Measurements from ENCODE around the gene COA4. TPM values are rescaled to one million over a fixed set of nuclear protein-coding genes. Genes with fewer than 3 reads are reported as not detected.

Gene COA4
- 60.8 and 64.0 TPM in 2 replicates for total RNA-seq

- peak; percentile 95 for DNase-seq (ENCODE audit: low read depth)
Observed at GRCh38 chr11:73876424-73877310, at the start of gene COA4, which contains the start of gene PAAF1. COA4 (minus strand) TSS chr11:73876846; CDS start chr11:73873378, 3,468 bp downstream. PAAF1 (plus strand) TSS chr11:73876999; CDS start chr11:73877022, 23 bp downstream.

GRCh38 chr11:73921180-73921579 lies 44.5 kb upstream of the COA4 start:
- no peak for DNase-seq (ENCODE audit: low read depth)

GRCh38 chr11:73916435-73916834 lies 39.8 kb upstream of the COA4 start:
- peak; percentile 71 for DNase-seq (ENCODE audit: low read depth)

GRCh38 chr11:73914284-73914683 lies 37.6 kb upstream of the COA4 start:
- DNase-seq (ENCODE audit: low read depth) = no peak

- DNase-seq (ENCODE audit: low read depth) = no peak
Observed at GRCh38 chr11:73913472-73913871, 36.8 kb upstream of the COA4 start.

- no peak for DNase-seq (ENCODE audit: low read depth)
Observed at GRCh38 chr11:73912026-73912425, 35.4 kb upstream of the COA4 start.

GRCh38 chr11:73907191-73907590 lies 30.5 kb upstream of the COA4 start:
- peak; percentile 51 for DNase-seq (ENCODE audit: low read depth)

GRCh38 chr11:73902303-73902702 lies 25.7 kb upstream of the COA4 start:
- peak; percentile 23 for DNase-seq (ENCODE audit: low read depth)

- no peak for DNase-seq (ENCODE audit: low read depth)
Observed at GRCh38 chr11:73894725-73895335, 18.2 kb upstream of the COA4 start.

- no peak for DNase-seq (ENCODE audit: low read depth)
Observed at GRCh38 chr11:73893041-73893440, 16.4 kb upstream of the COA4 start.

GRCh38 chr11:73889536-73889935 lies 12.9 kb upstream of the COA4 start:
- DNase-seq (ENCODE audit: low read depth) = no peak

- DNase-seq (ENCODE audit: low read depth) = peak; percentile 95
Observed at GRCh38 chr11:73889019-73889418, 12.4 kb upstream of the COA4 start.

- DNase-seq (ENCODE audit: low read depth) = no peak
Observed at GRCh38 chr11:73888244-73888643, 11.6 kb upstream of the COA4 start.

GRCh38 chr11:73883856-73884255 lies 7.2 kb upstream of the COA4 start:
- no peak for DNase-seq (ENCODE audit: low read depth)

GRCh38 chr11:73880449-73880848 lies 3.8 kb upstream of the COA4 start:
- DNase-seq (ENCODE audit: low read depth) = peak; percentile 23

- peak; percentile 6 for DNase-seq (ENCODE audit: low read depth)
Observed at GRCh38 chr11:73878771-73879170, 2.1 kb upstream of the COA4 start.

- DNase-seq (ENCODE audit: low read depth) = no peak
Observed at GRCh38 chr11:73875840-73876239, 806 bp downstream of the COA4 start.

GRCh38 chr11:73875380-73875779 lies 1.3 kb downstream of the COA4 start:
- no peak for DNase-seq (ENCODE audit: low read depth)

- no peak for DNase-seq (ENCODE audit: low read depth)
Observed at GRCh38 chr11:73872749-73873357, 3.8 kb downstream of the COA4 start.

GRCh38 chr11:73870261-73870660 lies 6.4 kb downstream of the COA4 start:
- no peak for DNase-seq (ENCODE audit: low read depth)

- DNase-seq (ENCODE audit: low read depth) = peak; percentile 30
Observed at GRCh38 chr11:73869332-73869949, 7.2 kb downstream of the COA4 start.

- peak; percentile 97 for DNase-seq (ENCODE audit: low read depth)
Observed at GRCh38 chr11:73866586-73866996, 10.1 kb downstream of the COA4 start.
